GM12878 (cell line): ENCODE data around the gene ATP13A5.

ENCODE experiments used
- CHD2 ChIP-seq: IDR thresholded peaks from 2 replicates; pipeline ENCODE4 v1.6.1; 2011; ENCODE audit warnings: low read depth, low read length, improper control_type of control experiment, borderline replicate concordance
- DPF2 ChIP-seq: fragments of 450-650 bp; IDR thresholded peaks from 2 replicates; pipeline ENCODE4 v1.6.1; 2017; ENCODE audit warnings: mild to moderate bottlenecking
- TF ChIP-seq, protein P1 (sequence below): IDR thresholded peaks from 2 replicates; pipeline ENCODE4 v1.6.1; 2012; ENCODE audit warnings: low read length, inconsistent platforms

GRCh38 chr3:193377591-193377990 lies 962 bp downstream of the ATP13A5 start:
- TF ChIP-seq, protein P1, sequence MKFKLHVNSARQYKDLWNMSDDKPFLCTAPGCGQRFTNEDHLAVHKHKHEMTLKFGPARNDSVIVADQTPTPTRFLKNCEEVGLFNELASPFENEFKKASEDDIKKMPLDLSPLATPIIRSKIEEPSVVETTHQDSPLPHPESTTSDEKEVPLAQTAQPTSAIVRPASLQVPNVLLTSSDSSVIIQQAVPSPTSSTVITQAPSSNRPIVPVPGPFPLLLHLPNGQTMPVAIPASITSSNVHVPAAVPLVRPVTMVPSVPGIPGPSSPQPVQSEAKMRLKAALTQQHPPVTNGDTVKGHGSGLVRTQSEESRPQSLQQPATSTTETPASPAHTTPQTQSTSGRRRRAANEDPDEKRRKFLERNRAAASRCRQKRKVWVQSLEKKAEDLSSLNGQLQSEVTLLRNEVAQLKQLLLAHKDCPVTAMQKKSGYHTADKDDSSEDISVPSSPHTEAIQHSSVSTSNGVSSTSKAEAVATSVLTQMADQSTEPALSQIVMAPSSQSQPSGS, result no peak
- TF ChIP-seq CHD2 (no peak), DPF2 (no peak)
